SJCRH30 (cell line): ENCODE data around the gene ZIM2. TPM values are rescaled to one million over a fixed set of nuclear protein-coding genes. Genes with fewer than 3 reads are reported as not detected.

Experiments
- DNase-seq, 2 experiments: peaks; one replicate each; pipeline ENCODE4 v3.0.0-alpha.2; 2015 to 2020
- H3K27ac ChIP-seq: fragments of 250-450 bp; sonication (Bioruptor Pico); 2 replicates; pipeline ENCODE4 v1.5.1; 2020; ENCODE audit warnings: mild to moderate bottlenecking, moderate library complexity
- H3K27me3 ChIP-seq: fragments of 250-450 bp; sonication (Bioruptor Pico); 2 replicates; pipeline ENCODE4 v1.5.1; 2020; ENCODE audit warnings: mild to moderate bottlenecking, moderate library complexity
- H3K36me3 ChIP-seq: fragments of 250-450 bp; sonication (Bioruptor Pico); 2 replicates; pipeline ENCODE4 v1.5.1; 2020; ENCODE audit warnings: mild to moderate bottlenecking, moderate library complexity
- H3K4me1 ChIP-seq: fragments of 250-450 bp; sonication (Bioruptor Pico); 2 replicates; pipeline ENCODE4 v1.5.1; 2020; ENCODE audit warnings: mild to moderate bottlenecking, moderate library complexity
- H3K4me3 ChIP-seq: fragments of 250-450 bp; sonication (Bioruptor Pico); 2 replicates; pipeline ENCODE4 v1.5.1; 2020; ENCODE audit warnings: mild to moderate bottlenecking, moderate library complexity
- H3K9me3 ChIP-seq: fragments of 250-450 bp; sonication (Bioruptor Pico); replicated peaks from 2 replicates; pipeline ENCODE4 v1.5.1; 2020; ENCODE audit warnings: mild to moderate bottlenecking, moderate library complexity
- total RNA-seq: library from RNA; depleted of rRNA; stranded (reverse); fragments of >200 nt; shearing (Covaris generic); gene quantifications from 2 replicates; pipeline ENCODE4 v1.2.3, GENCODE V29; 2014

Gene ZIM2
- total RNA-seq, 1 experiment from 2014 or later, result 8.9 TPM

- Histone ChIP-seq H3K4me3 (no peak overlapping the region), H3K36me3 (peaks cover 65% of the 10 kb centered on the region), H3K4me1 (peaks cover 28% of the 10 kb centered on the region), H3K27me3 (no peaks in the 10 kb centered on the region), H3K27ac (peak overlapping the region; percentile 40), H3K9me3 (peaks cover 2% of the 10 kb centered on the region; the same call in 1 of the 2 replicates)
- DNase-seq, result peak; percentile 50 to 73
Measured at GRCh38 chr19:56834564-56835375, 5.8 kb downstream of the ZIM2 start.

- Histone ChIP-seq H3K36me3 (peaks cover 84% of the 10 kb centered on the region), H3K27ac (no peak overlapping the region), H3K9me3 (peaks cover 2% of the 10 kb centered on the region; the same call in 1 of the 2 replicates), H3K4me3 (no peak overlapping the region), H3K27me3 (no peaks in the 10 kb centered on the region), H3K4me1 (peaks cover 28% of the 10 kb centered on the region)
- no peak for DNase-seq
Measured at GRCh38 chr19:56832352-56832928, 8.1 kb downstream of the ZIM2 start.

GRCh38 chr19:56831255-56831654 lies 9.3 kb downstream of the ZIM2 start:
- H3K4me3 ChIP-seq, result no peak overlapping the region
- peaks cover 94% of the 10 kb centered on the region for H3K36me3 ChIP-seq
- H3K9me3 ChIP-seq, result peaks cover 2% of the 10 kb centered on the region; the same call in 1 of the 2 replicates
- no peak overlapping the region for H3K27ac ChIP-seq
- peaks cover 25% of the 10 kb centered on the region for H3K4me1 ChIP-seq
- DNase-seq, result no peak
- H3K27me3 ChIP-seq, result no peaks in the 10 kb centered on the region

DNA sequence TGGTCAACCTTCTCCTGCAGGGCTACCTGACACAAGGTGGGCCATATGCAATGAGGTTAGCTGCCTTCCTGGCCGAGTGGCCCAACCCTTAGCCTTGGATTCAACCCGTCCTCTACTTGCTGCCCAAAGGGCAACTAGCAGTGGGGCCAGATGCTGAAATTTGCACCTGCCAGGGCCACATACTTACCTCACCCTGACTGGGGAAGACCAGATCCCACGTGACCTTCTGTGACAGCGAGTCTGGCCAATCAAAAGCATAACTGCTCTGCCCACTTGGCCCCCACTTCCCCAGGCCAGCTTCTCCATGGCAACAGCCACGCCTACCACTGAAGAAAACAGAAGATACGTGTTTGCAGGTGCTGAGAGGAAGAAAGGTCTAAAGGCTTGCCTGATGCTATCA lies 10.9 kb downstream of the ZIM2 start:
- Histone ChIP-seq H3K27me3 (no peaks in the 10 kb centered on the region), H3K4me3 (no peak overlapping the region), H3K4me1 (peaks cover 8% of the 10 kb centered on the region), H3K36me3 (peaks cover 94% of the 10 kb centered on the region), H3K27ac (no peak overlapping the region), H3K9me3 (peaks cover 2% of the 10 kb centered on the region; the same call in 1 of the 2 replicates)
- no peak for DNase-seq

- peaks cover 94% of the 10 kb centered on the region for H3K36me3 ChIP-seq
- no peak for DNase-seq
- H3K27me3 ChIP-seq, result no peaks in the 10 kb centered on the region
- H3K27ac ChIP-seq, result no peak overlapping the region
- peaks cover 3% of the 10 kb centered on the region; the same call in 1 of the 2 replicates for H3K4me1 ChIP-seq
- no peak overlapping the region for H3K4me3 ChIP-seq
- no peaks in the 10 kb centered on the region; the same call in 1 of the 2 replicates for H3K9me3 ChIP-seq
Measured at GRCh38 chr19:56827708-56828107, 12.8 kb downstream of the ZIM2 start.

- no peak for DNase-seq
- no peaks in the 10 kb centered on the region for H3K27me3 ChIP-seq
- H3K4me3 ChIP-seq, result no peak overlapping the region
- H3K4me1 ChIP-seq, result no peaks in the 10 kb centered on the region
- peaks cover 99% of the 10 kb centered on the region for H3K36me3 ChIP-seq
- H3K9me3 ChIP-seq, result peaks cover 5% of the 10 kb centered on the region; the same call in 1 of the 2 replicates
- H3K27ac ChIP-seq, result no peak overlapping the region
Measured at GRCh38 chr19:56823956-56824355, 16.6 kb downstream of the ZIM2 start.

DNA sequence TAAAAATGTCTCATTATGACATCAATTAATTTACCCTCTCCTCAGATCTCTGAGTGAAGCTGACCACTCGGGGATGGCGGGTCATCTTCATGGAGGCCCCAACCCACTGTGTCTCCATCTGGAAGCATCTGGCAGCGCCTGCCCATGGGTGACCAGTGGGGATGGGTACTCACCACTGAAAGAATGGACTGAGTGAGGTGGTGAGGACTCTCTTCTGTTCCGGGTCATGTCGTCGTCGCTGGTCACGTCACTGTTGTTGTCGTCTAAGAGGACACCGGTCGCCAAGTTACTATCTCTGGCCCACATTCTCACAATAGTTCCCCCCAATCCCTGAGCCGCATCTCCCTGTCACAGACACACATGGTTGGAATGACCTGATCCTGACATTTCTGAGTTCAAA lies 17.1 kb downstream of the ZIM2 start:
- no peak overlapping the region for H3K4me3 ChIP-seq
- DNase-seq, result no peak
- no peak overlapping the region for H3K27ac ChIP-seq
- H3K36me3 ChIP-seq, result peaks cover 100% of the 10 kb centered on the region
- H3K27me3 ChIP-seq, result no peaks in the 10 kb centered on the region
- H3K4me1 ChIP-seq, result no peaks in the 10 kb centered on the region
- H3K9me3 ChIP-seq, result peaks cover 5% of the 10 kb centered on the region; the same call in 1 of the 2 replicates

DNA sequence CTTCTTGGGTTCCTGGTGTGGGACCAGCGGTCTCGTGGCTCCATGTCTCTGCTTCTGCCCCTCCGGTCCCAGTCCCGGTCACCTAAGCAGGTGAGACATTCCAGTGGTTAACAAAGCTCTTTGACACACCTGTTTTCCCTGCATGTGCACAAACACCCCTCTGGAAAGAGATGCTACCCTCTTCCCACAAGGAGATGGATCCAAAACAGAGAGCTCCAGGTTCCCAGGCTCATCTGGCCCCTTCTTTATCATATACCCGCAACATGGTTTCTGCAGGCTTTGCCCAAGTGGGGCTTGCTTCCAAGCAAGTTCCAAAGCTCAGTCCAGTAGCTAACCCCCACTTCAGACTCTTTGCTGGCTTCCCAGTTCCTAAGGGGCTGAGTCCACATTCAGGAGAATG lies 17.8 kb downstream of the ZIM2 start:
- no peak overlapping the region for H3K27ac ChIP-seq
- peaks cover 100% of the 10 kb centered on the region for H3K36me3 ChIP-seq
- H3K27me3 ChIP-seq, result no peaks in the 10 kb centered on the region
- H3K4me3 ChIP-seq, result no peak overlapping the region
- H3K4me1 ChIP-seq, result no peaks in the 10 kb centered on the region
- no peak for DNase-seq
- H3K9me3 ChIP-seq, result 0 out of 2 replicates have a peak, but pooled peaks cover 5% of the 10 kb centered on the region

DNA sequence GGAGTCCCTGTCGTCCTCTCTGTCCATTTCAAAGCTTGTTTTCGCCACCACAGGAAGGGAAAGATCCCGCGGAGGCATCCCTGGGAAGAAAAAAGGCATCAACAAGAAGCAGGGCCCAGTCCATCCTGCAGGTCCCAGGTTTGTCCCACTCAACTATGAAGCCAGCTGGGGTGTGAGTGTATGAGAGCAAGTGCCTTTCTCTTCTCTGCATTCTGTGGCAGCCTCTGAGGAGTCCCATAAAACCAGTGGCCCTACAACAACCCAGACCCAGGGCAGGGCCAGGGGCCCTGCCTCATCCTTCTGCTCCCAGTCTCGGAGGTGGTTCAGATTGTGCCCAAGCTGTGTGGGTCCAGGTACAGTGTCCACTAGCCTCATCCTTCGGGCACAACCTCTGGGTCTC lies 18.9 kb downstream of the ZIM2 start:
- Histone ChIP-seq H3K4me1 (no peaks in the 10 kb centered on the region), H3K36me3 (peaks cover 100% of the 10 kb centered on the region), H3K4me3 (no peak overlapping the region), H3K9me3 (0 out of 2 replicates have a peak, but pooled peaks cover 5% of the 10 kb centered on the region), H3K27me3 (no peaks in the 10 kb centered on the region), H3K27ac (no peak overlapping the region)
- DNase-seq, result no peak

DNA sequence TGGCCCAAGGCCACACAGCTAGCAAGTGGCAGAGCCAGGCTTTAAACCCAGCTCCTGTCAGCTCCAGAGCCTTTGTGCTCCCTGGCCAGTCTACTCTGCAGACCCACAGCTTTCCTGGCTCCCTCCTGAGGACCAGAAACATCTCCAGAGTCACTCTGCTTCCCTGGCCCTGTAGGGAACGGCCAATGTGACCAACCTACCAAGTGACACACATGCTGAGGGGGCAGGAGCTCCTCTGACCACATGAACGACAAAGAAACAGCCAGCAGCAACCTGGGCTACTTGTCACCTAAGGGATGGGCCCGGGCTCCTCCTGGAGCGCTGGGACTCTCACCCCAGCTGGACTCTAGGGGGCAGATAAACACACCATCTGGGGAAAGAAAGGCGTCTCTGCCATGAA lies 19.3 kb downstream of the ZIM2 start:
- Histone ChIP-seq H3K27me3 (no peaks in the 10 kb centered on the region), H3K9me3 (0 out of 2 replicates have a peak, but pooled peaks cover 5% of the 10 kb centered on the region), H3K27ac (no peak overlapping the region), H3K4me1 (no peaks in the 10 kb centered on the region), H3K4me3 (no peak overlapping the region), H3K36me3 (peaks cover 100% of the 10 kb centered on the region)
- DNase-seq, result no peak

- H3K36me3 ChIP-seq, result peaks cover 100% of the 10 kb centered on the region
- no peaks in the 10 kb centered on the region for H3K27me3 ChIP-seq
- 0 out of 2 replicates have a peak, but pooled peaks cover 5% of the 10 kb centered on the region for H3K9me3 ChIP-seq
- no peak for DNase-seq
- H3K4me3 ChIP-seq, result no peak overlapping the region
- H3K4me1 ChIP-seq, result no peaks in the 10 kb centered on the region
- H3K27ac ChIP-seq, result no peak overlapping the region
Measured at GRCh38 chr19:56819166-56819565, 21.4 kb downstream of the ZIM2 start.

DNA sequence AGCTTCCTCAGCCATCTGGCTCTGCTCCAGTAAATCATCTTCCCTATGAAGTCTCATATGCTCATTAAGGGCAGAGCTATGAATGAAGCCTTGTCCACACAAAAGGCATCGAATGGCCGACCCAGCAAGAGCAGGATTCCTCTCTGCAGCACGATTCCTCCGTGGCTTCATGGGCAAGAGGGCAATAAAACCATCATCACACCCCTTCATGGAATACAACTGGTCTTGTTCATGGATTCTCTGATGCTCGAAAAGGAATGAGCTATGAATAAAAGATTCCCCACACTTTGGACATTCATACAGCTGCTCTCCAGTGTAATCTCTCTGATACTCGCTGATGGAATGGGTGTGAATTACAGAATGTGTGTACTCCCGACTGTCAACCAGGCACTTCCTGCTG lies 25.9 kb downstream of the ZIM2 start:
- Histone ChIP-seq H3K27me3 (no peaks in the 10 kb centered on the region), H3K4me1 (no peaks in the 10 kb centered on the region), H3K9me3 (0 out of 2 replicates have a peak, but pooled peaks cover 4% of the 10 kb centered on the region), H3K27ac (no peak overlapping the region), H3K36me3 (peaks cover 98% of the 10 kb centered on the region), H3K4me3 (no peak overlapping the region)
- no peak for DNase-seq

DNA sequence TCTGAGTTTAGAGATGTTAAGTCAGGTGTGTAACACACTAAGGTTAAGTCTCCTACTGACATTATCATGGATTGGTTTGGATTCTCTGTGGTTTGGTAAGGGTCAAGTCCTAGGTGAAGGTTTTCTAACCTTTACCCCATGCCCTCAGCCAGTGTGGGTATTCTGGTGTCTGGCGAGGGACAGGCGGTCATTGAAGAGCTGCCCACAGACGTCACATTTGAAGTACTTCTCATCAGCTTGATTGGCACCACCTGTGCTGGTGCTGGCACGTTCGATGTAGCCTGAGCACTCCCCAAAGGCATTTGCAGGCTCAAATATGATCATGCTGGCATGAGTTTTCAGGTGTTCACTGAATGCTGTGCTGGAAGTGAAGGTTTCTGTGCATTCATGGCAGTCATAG lies 27.0 kb downstream of the ZIM2 start:
- no peaks in the 10 kb centered on the region; the same call in 1 of the 2 replicates for H3K4me1 ChIP-seq
- no peaks in the 10 kb centered on the region for H3K27me3 ChIP-seq
- H3K27ac ChIP-seq, result no peak overlapping the region
- peaks cover 97% of the 10 kb centered on the region for H3K36me3 ChIP-seq
- no peak for DNase-seq
- H3K9me3 ChIP-seq, result 0 out of 2 replicates have a peak, but pooled peaks cover 3% of the 10 kb centered on the region
- no peak overlapping the region for H3K4me3 ChIP-seq

GRCh38 chr19:56811480-56811879 lies 29.0 kb downstream of the ZIM2 start:
- peaks cover 83% of the 10 kb centered on the region for H3K36me3 ChIP-seq
- no peaks in the 10 kb centered on the region for H3K27me3 ChIP-seq
- no peak for DNase-seq
- H3K4me1 ChIP-seq, result no peaks in the 10 kb centered on the region; the same call in 1 of the 2 replicates
- H3K4me3 ChIP-seq, result no peak overlapping the region
- 0 out of 2 replicates have a peak, but pooled peaks cover 9% of the 10 kb centered on the region for H3K9me3 ChIP-seq
- H3K27ac ChIP-seq, result no peak overlapping the region

DNA sequence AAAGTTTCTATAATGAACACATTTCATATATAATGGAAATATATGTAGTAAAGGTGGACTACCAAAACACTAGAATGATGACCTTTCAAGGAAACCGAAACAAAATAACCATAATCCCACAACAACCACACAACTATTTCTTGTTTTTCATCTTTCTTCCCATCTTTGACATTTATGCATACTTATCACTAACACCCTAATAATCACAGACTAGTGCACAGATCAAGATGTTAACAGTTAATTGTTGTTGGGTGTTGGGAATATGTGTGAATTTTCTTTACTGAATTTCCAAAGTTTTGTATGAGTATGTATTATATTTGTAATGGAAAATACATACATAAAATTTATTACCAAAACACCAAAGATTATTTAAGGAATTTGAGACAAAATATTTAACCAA lies 30.3 kb downstream of the ZIM2 start:
- H3K9me3 ChIP-seq, result 0 out of 2 replicates have a peak, but pooled peaks cover 11% of the 10 kb centered on the region

More for the DNA sequence above, 30.3 kb downstream of the ZIM2 start:
- DNase-seq, result no peak
- H3K4me1 ChIP-seq, result no peaks in the 10 kb centered on the region; the same call in 1 of the 2 replicates
- H3K27ac ChIP-seq, result no peak overlapping the region
- peaks cover 72% of the 10 kb centered on the region for H3K36me3 ChIP-seq
- no peak overlapping the region for H3K4me3 ChIP-seq
- no peaks in the 10 kb centered on the region for H3K27me3 ChIP-seq
